ENCODE measurements around the gene FOSL2.

GRCh38 chr2:28378679-28379584, 13.7 kb upstream of the FOSL2 start:
- TF ChIP-seq, protein P1, sequence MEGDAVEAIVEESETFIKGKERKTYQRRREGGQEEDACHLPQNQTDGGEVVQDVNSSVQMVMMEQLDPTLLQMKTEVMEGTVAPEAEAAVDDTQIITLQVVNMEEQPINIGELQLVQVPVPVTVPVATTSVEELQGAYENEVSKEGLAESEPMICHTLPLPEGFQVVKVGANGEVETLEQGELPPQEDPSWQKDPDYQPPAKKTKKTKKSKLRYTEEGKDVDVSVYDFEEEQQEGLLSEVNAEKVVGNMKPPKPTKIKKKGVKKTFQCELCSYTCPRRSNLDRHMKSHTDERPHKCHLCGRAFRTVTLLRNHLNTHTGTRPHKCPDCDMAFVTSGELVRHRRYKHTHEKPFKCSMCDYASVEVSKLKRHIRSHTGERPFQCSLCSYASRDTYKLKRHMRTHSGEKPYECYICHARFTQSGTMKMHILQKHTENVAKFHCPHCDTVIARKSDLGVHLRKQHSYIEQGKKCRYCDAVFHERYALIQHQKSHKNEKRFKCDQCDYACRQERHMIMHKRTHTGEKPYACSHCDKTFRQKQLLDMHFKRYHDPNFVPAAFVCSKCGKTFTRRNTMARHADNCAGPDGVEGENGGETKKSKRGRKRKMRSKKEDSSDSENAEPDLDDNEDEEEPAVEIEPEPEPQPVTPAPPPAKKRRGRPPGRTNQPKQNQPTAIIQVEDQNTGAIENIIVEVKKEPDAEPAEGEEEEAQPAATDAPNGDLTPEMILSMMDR (IDR thresholded peaks at IDR 0.05), result no peak
- TF ChIP-seq POLR2AphosphoS5 (IDR thresholded peaks at IDR 0.05), result no peak
